HTR-8/SVneo (cell line): ENCODE measurements around the gene ZCCHC8.
A peak's percentile ranks its signal among the peaks of the same experiment; 100 is the strongest.
"Not testable (repeated sequence)": the region's sequence is repeated elsewhere in the genome, so short reads cannot be mapped to it uniquely, and the experiment has no call there.

Experiments used
- DNase-seq: peaks from one replicate; pipeline ENCODE4 v3.0.0; 2011; ENCODE audit warnings: low spot score, mixed read lengths; ENCODE audit not compliant: insufficient read length
- FAIRE-seq: peaks from 2 replicates; lab custom pipeline; 2011; peaks lifted over from hg19 to GRCh38; lab: Jason Lieb, UNC

The ZCCHC8 gene

DNA sequence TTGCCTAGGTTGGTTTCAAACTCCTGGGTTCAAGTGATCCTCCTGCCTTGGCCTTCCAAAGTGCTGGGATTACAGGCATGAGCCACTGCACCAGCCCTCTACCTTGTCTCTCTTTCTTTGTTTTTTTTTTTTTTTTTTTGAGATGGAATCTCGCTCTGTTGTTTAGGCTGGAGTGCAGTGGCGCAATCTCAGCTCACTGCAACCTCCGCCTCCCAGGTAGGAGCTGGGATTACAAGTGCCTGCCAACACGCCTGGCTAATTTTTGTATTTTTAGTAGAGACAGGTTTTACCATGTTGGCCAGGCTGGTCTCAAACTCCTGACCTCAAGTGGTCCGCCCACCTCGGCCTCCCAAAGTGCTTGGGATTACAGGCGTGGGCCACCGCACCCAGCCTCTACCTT, 61.9 kb downstream of the ZCCHC8 start:
- not testable (repeated sequence) for FAIRE-seq, DNase-seq

DNA sequence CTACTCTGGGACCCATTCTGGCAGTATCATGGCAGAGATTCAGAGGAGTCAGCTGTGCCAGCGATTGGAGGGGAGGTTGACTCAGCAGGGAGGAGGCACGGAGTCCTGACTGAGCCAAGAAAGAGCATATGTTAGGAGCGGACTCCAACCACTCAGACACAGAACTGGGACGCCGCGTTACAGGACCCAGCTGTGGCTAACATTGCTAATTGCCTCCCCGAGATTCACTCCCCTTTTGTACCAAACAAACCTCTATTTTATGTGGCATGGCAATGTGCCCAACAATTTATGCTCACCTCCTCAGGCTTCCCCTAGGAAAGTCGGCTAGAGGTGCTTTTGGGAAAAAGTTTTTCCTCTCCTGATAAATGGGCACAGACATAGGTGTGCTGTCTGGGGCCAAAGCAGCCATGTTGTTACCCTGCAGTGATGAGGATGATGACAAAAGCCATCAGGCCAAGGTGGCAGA, 63.0 kb downstream of the ZCCHC8 start:
- FAIRE-seq (no peak), DNase-seq (no peak)

DNA sequence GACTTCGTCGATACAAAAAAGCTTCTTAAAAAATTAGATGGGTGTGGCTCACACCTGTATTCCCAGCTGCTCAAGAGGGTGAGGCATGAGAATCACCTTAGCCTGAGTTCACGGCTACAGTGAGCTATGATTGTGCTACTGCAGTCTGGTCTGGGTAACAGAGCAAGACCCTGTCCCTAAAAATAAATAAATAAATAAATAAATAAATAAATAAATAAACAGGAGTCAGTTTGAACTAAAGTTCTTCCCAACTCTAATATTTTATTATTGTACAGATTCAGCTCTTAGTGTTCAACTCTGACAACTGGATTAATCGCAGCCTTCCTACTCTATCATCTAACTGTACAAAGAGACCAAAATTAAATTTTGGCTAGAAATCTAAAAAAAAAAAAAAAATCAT, 65.5 kb downstream of the ZCCHC8 start:
- DNase-seq, result no peak
- FAIRE-seq, result no peak

DNA sequence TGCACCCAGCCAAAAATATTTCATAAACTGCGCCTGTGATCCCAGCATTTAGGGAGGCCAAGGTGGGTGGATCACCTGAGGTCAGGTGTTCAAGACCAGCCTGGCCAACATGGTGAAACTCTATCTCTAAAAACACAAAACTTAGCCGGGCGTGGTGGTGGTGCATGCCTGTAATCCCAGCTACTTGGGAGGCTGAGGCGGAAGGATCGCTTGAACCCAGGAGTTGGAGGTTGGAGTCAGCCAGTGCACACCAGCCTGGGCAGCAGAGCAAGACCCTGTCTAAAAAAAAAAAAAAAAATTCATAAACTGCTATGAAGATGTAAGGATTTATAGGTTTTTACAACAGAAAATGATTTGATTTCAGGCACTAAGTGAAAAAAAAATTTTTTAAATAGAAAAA, 71.7 kb downstream of the ZCCHC8 start:
- DNase-seq, FAIRE-seq: not testable (repeated sequence)

DNA sequence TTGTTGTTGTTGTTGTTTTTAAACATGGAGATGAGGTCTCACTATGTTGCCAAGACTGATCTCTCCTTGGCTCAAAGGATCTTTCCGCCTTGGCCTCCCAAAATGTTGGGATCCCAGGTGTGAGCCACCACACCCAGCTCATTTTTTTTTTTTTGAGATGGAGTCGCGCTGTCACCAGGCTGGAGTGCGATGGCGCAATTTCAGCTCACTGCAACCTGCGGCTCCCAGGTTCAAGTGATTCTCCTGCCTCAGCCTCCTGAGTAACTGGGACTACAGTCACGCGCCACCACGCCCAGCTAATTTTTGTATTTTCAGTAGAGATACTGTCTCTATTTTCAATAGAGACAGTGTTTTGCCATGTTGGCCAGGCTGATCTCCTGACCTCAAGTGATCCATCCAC, 73.3 kb downstream of the ZCCHC8 start:
- DNase-seq, result no peak
- FAIRE-seq, result no peak

DNA sequence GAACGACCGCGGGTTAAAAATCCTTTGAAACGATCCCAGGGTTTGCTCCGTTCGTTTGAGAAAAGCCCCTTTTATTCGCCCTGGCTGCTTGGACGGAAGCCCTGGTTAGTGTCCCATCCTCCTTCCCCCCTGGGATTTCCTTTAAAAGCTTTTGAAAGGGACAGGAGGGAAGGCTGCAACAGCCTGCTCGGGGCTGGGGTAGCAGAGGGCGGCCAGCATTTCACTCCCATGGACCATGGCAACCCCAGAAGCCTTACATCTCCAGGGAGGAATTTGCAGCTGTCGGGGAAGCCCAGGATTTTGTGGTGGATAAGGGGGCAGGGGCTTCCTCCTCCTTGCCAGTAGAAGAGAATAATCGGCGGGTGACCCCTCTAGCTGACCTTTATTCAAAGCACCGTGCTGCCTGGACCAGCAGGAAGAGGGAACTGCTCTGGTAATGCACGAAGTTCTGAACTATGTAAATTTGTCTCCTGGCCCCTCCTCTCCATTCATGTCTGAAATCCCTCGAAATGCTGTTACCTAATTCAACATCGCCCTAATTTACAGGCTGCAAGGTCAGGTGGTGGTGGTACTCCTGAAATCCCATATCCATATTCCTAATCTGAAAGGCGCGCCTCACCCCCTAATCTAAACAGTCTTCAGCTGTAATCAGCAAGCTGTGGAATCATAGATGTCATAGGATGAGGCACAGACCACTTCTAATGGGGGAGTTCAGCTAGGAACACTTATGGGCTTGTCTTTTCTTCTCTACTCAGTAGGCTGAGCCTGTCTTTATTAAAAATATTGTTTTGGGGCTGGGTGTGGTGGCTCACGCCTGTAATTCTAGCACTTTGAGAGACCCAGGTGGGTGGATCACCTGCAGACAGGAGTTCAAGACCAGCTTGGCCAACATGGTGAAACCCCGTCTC, 77.2 kb downstream of the ZCCHC8 start:
- FAIRE-seq, result no peak
- DNase-seq, result no peak

DNA sequence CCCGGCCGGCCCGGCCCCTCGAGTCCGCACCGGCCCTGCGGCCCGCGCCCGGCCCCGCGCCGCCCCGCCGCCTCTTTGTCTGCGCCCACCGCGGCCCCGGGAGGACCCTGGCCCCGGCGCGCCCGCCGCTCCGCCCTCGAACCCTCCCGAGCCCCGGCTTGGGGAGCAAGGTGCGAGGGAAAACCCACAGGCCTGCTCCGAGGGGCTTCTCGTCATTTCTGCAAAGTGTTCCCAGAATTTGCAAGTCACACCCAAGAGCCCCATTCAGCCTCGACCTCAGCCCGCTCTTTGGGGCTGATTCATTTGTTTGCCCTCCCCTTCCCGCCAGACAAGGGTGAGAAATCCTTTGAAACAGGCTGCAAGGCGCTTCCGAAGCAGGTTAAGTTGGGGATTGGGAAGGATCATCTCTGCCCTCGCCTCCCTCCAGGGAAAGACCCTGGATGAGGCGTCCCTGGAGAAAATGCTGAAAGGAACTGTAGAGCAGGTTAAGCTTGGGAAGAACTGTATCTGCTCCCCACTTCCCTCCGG, 77.9 kb downstream of the ZCCHC8 start:
- DNase-seq (no peak), FAIRE-seq (no peak)

DNA sequence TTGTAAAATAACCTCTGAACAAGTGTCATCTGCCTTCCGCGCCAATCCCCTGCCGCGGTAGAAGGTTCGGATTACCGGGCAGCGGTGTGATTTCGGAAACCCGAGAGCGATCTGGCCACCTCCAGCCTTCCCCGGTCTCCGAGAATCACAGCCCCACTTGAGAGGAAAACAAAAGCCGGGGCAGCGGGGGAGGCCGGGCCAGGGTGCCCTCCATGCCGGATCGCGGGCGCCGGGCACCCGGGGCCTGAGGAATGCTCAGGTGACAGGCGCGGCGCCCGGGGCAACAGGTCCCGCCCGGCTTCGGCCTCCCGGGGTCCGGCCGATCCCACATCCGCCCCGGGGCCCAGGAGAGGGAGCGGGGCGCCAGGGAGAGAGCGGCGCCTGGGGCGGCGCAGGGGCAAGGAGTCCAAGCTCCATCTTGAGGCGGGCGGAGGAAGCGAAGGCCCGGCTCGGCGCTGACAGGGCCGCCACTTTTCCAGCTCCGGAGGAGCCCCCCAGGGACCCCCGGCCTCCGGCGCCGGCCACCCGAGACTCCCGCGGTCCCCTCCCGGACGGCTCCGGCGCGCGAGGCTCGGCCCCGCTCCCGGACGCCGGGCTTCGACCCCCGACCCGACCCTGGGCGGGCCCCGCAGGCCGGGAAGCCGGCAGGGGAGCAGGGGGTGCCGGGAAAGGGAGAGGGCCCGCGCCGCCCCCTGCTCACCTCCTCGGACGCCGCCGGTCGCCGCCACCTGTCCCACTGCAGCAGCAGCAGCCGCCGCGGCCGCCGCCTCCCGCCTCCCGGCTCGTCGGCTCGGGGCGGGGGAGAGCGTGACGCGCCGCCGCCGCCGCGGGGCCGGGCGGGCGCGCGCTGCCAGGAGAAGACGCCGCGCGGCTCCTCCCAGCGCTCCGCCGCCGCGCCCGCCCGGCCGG, 78.7 kb downstream of the ZCCHC8 start, which contains the start of gene CLIP1:
CLIP1 (minus strand) TSS at position 849 of the 909 bp plus-strand sequence. CDS start 42,217 bp downstream, outside the sequence.
- no peak for FAIRE-seq
- DNase-seq, result peak; percentile 67
